Sigmoid colon (tissue), 7 donors: ENCODE measurements around the gene SRSF8. TPM values are rescaled to one million over a fixed set of nuclear protein-coding genes. Genes with fewer than 3 reads are reported as not detected.

Experiments used
- DNase-seq: peaks from one replicate; pipeline ENCODE4 v3.0.0-alpha.2; 2019
- H3K27ac ChIP-seq, 4 donors: fragments of 200-600 bp; sonication (generic); one replicate each; pipeline ENCODE4 v1.5.1; 2016 to 2019; ENCODE audit warnings: mild to moderate bottlenecking in 1 of 4
- H3K27me3 ChIP-seq, 3 donors: fragments of 200-600 bp; sonication (generic); one replicate each; pipeline ENCODE4 v1.5.1; 2019; ENCODE audit warnings: mild to moderate bottlenecking in 1 of 3
- H3K36me3 ChIP-seq, 4 donors: fragments of 200-600 bp; sonication (generic); one replicate each; pipeline ENCODE4 v1.5.1; 2016 to 2019
- H3K4me1 ChIP-seq, 4 donors: fragments of 200-600 bp; sonication (generic); one replicate each; pipeline ENCODE4 v1.5.1; 2017 to 2019
- H3K4me3 ChIP-seq, 4 donors: fragments of 200-600 bp; sonication (generic); one replicate each; pipeline ENCODE4 v1.5.1; 2017 to 2019; ENCODE audit warnings: mild to moderate bottlenecking in 2 of 4, moderate library complexity in 1 of 4
- H3K9me3 ChIP-seq, 4 donors: fragments of 200-600 bp in 3 of 4; sonication (generic) in 3 of 4; one replicate each; pipeline versions ENCODE4 v1.5.1 to v1.6.1; 2013 to 2019
- EP300 ChIP-seq, 4 donors: sonication (generic); formaldehyde crosslinking; IDR thresholded peaks; one replicate each; pipeline ENCODE4 v1.6.1; 2017; ENCODE audit warnings: antibody characterized with exemption in 4 of 4
- POLR2A ChIP-seq, 2 donors: fragments of 450-650 bp; IDR thresholded peaks; one replicate each; pipeline ENCODE4 v1.6.1; 2016; ENCODE audit warnings: antibody characterized with exemption in 2 of 2, mild to moderate bottlenecking in 2 of 2, moderate library complexity in 2 of 2
- POLR2AphosphoS5 ChIP-seq, 4 donors: sonication (generic); formaldehyde crosslinking; IDR thresholded peaks; one replicate each; pipeline ENCODE4 v1.6.1; 2017; ENCODE audit warnings: antibody characterized with exemption in 4 of 4
- WGBS, 2 donors: extraction: QIAGEN DNeasy Blood & Tissue Kit; methylation state at CpG; one replicate each; pipeline ENCODE4 v1.1.7; 2013; 5-methylcytosine and 5-hydroxymethylcytosine counted together
- intact Hi-C: fragments of 100-400 bp; cut with DNase I; formaldehyde crosslinking; loops from one replicate; pipeline ENCODE4 v1.15.1; 2023
- polyA plus RNA-seq, 3 donors: library from polyadenylated mRNA; stranded (reverse); fragments of 200-250 nt; gene quantifications; one replicate each; pipeline ENCODE4 v1.2.3, GENCODE V29; 2013
- total RNA-seq, 4 donors: library from RNA; depleted of rRNA; stranded (reverse); fragments of >200 nt; gene quantifications; one replicate each; pipeline ENCODE4 v1.1.0, GENCODE V29; 2016
- TF ChIP-seq, protein P1 (sequence below), 4 experiments: fragments of 450-650 bp in 3 of 4; fragments of 200-600 bp in 1 of 4; IDR thresholded peaks; one replicate each; pipeline ENCODE4 v1.5.1; 2016 to 2019; ENCODE audit warnings: antibody characterized with exemption in 4 of 4, mild to moderate bottlenecking in 3 of 4, moderate library complexity in 2 of 4
- donor health status: healthy with polysubstance abuse.
- donor health status: Bipolar disorder and iron deficiency.
- donor health status: healthy.

Gene SRSF8
- total and polyA plus RNA-seq, 7 donors: 15.0 to 54.7 (median 30.4) TPM

DNA sequence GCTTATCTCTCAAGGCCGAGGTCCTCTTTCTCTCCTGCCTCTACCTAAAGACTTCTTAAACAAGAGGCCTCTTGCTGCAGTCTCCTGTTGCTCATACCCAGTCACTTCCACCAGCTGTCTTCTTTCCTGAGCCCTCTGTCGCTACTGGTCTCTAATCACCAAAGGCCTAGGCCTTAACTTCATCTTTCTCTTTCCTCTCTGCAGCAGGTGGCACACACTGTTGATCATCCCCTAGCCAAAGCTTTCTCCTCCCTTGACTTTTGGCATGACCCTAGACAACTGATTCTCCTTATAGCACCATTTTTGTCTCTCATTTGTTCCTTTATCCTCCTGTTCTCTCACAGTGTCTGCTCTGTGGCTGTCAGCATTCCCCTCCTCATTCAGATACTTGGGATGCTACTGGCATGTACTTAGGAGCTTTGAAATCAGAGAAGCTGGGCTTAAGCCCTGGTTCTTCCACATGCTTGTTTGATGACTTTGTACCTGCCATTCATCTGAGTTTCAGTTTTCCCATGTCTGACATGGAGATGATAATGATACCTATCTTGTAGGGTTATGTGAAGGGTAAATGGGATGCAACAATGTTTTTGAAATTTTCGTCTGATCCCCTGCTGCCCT lies 45.3 kb downstream of the SRSF8 start:
- intact Hi-C loops: no loop called here
- Histone ChIP-seq H3K4me3 (no peak overlapping the region), H3K27ac (no peak overlapping the region), H3K9me3 (no peaks in the 10 kb centered on the region), H3K36me3 (no peaks in the 10 kb centered on the region), H3K27me3 (no peaks in the 10 kb centered on the region), H3K4me1 (no peaks in the 10 kb centered on the region)
- 85 to 90% methylated on average over 3 of the region's 3 CpGs for WGBS, 2 donors
- TF ChIP-seq EP300 (IDR thresholded peaks at IDR 0.05) (no peak), POLR2A (IDR thresholded peaks at IDR 0.05) (no peak), POLR2AphosphoS5 (IDR thresholded peaks at IDR 0.05) (no peak)
- TF ChIP-seq, protein P1, sequence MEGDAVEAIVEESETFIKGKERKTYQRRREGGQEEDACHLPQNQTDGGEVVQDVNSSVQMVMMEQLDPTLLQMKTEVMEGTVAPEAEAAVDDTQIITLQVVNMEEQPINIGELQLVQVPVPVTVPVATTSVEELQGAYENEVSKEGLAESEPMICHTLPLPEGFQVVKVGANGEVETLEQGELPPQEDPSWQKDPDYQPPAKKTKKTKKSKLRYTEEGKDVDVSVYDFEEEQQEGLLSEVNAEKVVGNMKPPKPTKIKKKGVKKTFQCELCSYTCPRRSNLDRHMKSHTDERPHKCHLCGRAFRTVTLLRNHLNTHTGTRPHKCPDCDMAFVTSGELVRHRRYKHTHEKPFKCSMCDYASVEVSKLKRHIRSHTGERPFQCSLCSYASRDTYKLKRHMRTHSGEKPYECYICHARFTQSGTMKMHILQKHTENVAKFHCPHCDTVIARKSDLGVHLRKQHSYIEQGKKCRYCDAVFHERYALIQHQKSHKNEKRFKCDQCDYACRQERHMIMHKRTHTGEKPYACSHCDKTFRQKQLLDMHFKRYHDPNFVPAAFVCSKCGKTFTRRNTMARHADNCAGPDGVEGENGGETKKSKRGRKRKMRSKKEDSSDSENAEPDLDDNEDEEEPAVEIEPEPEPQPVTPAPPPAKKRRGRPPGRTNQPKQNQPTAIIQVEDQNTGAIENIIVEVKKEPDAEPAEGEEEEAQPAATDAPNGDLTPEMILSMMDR (IDR thresholded peaks at IDR 0.05): no peak
- DNase-seq: no peak

DNA sequence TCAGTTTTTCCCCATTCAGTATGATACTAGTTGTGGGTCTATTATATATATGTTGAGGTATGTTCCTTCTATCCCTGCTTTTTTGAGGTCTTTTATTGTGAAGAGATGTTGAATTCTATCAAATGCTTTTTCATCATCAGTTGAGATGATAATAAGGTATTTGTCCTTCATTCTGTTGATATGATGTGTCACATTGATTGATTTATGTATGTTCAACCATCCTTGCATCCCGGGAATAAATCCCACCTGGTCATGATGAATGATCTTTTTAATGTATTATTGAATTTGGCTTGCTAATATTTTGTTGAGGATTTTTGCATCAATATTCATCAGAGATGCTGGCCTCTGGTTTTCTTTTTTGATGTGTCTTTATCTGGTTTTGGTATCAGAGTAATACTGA lies 48.9 kb downstream of the SRSF8 start:
- H3K27ac ChIP-seq: no peak overlapping the region
- TF ChIP-seq EP300 (IDR thresholded peaks at IDR 0.05) (no peak), POLR2AphosphoS5 (IDR thresholded peaks at IDR 0.05) (no peak), POLR2A (IDR thresholded peaks at IDR 0.05) (no peak)
- TF ChIP-seq, protein P1 (IDR thresholded peaks at IDR 0.05): no peak
- no peaks in the 10 kb centered on the region for H3K4me1 ChIP-seq
- whole genome bisulfite sequencing, 2 donors: 86 to 94% methylated on average over 1 of the region's 1 CpG
- no peaks in the 10 kb centered on the region for H3K36me3 ChIP-seq
- no peaks in the 10 kb centered on the region for H3K9me3 ChIP-seq
- intact Hi-C loops: no loop called here
- no peak overlapping the region for H3K4me3 ChIP-seq
- no peaks in the 10 kb centered on the region for H3K27me3 ChIP-seq
- DNase-seq: no peak

GRCh38 chr11:95119361-95120060 lies 52.8 kb downstream of the SRSF8 start:
- Histone ChIP-seq H3K27ac (no peak overlapping the region), H3K9me3 (no peaks in the 10 kb centered on the region), H3K4me1 (no peaks in the 10 kb centered on the region), H3K36me3 (no peaks in the 10 kb centered on the region), H3K4me3 (no peak overlapping the region), H3K27me3 (no peaks in the 10 kb centered on the region)
- DNase-seq: no peak
- TF ChIP-seq, protein P1 (IDR thresholded peaks at IDR 0.05): no peak
- TF ChIP-seq EP300 (IDR thresholded peaks at IDR 0.05) (no peak), POLR2A (IDR thresholded peaks at IDR 0.05) (no peak), POLR2AphosphoS5 (IDR thresholded peaks at IDR 0.05) (no peak)
- intact Hi-C loops: no loop called here
- 89 to 93% methylated on average over 2 of the region's 2 CpGs for WGBS, 2 donors

Other genes with a start within 250 kb of the SRSF8 start
- gene CWC15, start 93.4 kb upstream of the SRSF8 start, total RNA-seq: 10 to 100 TPM; 39.8 to 69.9 (median 47.3) TPM
- 10 to 100 TPM; 42.0 to 51.1 (median 48.3) TPM for gene CWC15, start 93.4 kb upstream of the SRSF8 start, polyA plus RNA-seq
- gene KDM4D, start 93.2 kb upstream of the SRSF8 start, total RNA-seq: under 1 TPM in 3 of 4 donors, not detected in 1; 0.33 to 0.55 (median 0.36) TPM
- under 1 TPM in 2 of 3 donors, not detected in 1; 0.55 to 0.60 TPM for gene KDM4D, start 93.2 kb upstream of the SRSF8 start, polyA plus RNA-seq
- gene KDM4E, start 41.7 kb upstream of the SRSF8 start, total RNA-seq: not detected
- gene KDM4E, start 41.7 kb upstream of the SRSF8 start, polyA plus RNA-seq: not detected
- not detected for gene KDM4F, start 17.5 kb upstream of the SRSF8 start, total RNA-seq
- gene KDM4F, start 17.5 kb upstream of the SRSF8 start, polyA plus RNA-seq: not detected
- gene ENDOD1, start 22.9 kb downstream of the SRSF8 start, total RNA-seq: 10 to 100 TPM; 18.1 to 31.4 (median 21.0) TPM
- gene ENDOD1, start 22.9 kb downstream of the SRSF8 start, polyA plus RNA-seq: 10 to 100 TPM in 1 of 3 donors, 1 to 10 TPM in 2; 7.8 to 26.5 (median 8.3) TPM
- 10 to 100 TPM in 3 of 4 donors, 1 to 10 TPM in 1; 8.7 to 20.8 (median 16.6) TPM for gene SESN3, start 164.3 kb downstream of the SRSF8 start, total RNA-seq
- 1 to 10 TPM; 2.1 to 6.4 (median 3.6) TPM for gene SESN3, start 164.3 kb downstream of the SRSF8 start, polyA plus RNA-seq